ENCODE data around the gene COX6B2. TPM values are rescaled to one million over a fixed set of nuclear protein-coding genes. Genes with fewer than 3 reads are reported as not detected.

Gene COX6B2
- total RNA-seq, 3 donors from 2014 or later: 16.6 to 30.0 (median 17.2) TPM

DNA sequence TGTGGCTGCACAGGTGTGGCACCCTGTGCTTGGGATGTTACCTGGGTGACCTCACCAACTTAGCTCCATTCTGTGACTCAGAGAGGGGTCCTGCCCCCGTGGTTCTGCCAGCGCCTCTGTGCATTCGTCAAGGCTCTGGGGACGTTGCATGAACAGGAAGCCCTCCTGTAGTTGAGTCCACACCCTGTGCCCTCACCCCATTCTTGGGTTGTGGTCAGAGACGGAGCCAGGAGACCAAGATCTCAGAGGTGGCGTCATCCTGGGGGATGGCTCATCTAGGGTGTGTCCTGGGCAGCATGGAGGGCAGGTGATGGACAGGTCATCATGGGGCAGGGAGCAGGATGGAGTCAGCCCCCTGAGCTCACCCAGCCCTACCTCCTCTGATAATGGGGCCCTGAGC, 2.5 kb downstream of the COX6B2 start:
- TF ChIP-seq, protein P1, sequence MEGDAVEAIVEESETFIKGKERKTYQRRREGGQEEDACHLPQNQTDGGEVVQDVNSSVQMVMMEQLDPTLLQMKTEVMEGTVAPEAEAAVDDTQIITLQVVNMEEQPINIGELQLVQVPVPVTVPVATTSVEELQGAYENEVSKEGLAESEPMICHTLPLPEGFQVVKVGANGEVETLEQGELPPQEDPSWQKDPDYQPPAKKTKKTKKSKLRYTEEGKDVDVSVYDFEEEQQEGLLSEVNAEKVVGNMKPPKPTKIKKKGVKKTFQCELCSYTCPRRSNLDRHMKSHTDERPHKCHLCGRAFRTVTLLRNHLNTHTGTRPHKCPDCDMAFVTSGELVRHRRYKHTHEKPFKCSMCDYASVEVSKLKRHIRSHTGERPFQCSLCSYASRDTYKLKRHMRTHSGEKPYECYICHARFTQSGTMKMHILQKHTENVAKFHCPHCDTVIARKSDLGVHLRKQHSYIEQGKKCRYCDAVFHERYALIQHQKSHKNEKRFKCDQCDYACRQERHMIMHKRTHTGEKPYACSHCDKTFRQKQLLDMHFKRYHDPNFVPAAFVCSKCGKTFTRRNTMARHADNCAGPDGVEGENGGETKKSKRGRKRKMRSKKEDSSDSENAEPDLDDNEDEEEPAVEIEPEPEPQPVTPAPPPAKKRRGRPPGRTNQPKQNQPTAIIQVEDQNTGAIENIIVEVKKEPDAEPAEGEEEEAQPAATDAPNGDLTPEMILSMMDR (IDR thresholded peaks at IDR 0.05): no peak
- DNase-seq (no peak), ATAC-seq (no peak)
- H3K36me3 ChIP-seq (ENCODE audit: low read depth): no peaks in the 10 kb centered on the region
- H3K4me1 ChIP-seq (ENCODE audit: low read depth): peaks cover 17% of the 10 kb centered on the region
- no peak overlapping the region for H3K4me3 ChIP-seq
- no peaks in the 10 kb centered on the region for H3K9me3 ChIP-seq
- intact Hi-C loops (cut with DNase I, micrococcal nuclease): no loop called here

DNA sequence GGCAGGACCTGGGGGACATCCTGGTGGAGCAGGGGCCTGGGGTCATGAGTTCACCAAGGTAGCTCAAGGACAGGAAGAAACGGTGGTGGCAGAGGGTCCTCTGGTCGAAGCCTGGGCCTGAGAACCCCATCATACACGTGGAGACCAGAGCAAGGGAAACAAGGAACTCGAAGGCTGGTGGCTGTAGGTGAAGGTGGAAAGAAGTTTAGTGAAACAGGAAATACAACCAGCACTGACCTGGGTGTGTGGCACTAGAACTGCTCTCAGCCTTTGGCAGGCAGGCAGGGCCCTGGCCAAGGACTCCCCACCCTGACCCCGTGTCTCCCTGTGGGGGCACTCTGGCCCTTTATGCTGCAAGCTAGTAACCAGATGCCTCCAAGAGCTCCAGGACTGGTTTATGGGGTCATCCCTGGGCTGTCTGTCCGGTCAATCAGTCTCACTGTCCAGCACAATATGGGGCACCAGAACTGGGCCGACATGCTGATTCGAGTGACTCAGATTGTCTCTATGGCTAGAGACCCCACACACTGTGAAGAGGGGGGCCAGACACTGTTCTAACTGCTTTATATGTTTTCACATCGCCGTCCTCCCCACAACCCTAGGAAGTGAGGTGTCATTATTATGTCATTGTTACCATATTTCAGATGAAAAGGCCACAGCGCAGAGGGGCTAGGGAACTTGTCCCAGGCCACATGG, 3.8 kb downstream of the COX6B2 start:
- Histone ChIP-seq H3K36me3 (ENCODE audit: low read depth) (no peaks in the 10 kb centered on the region), H3K4me3 (no peak overlapping the region), H3K9me3 (no peaks in the 10 kb centered on the region), H3K4me1 (ENCODE audit: low read depth) (peaks cover 21% of the 10 kb centered on the region)
- DNase-seq: peak in 1 of 3 donors; percentile 55
- intact Hi-C loops (cut with DNase I, micrococcal nuclease): no loop called here
- ATAC-seq: peak; percentile 29
- TF ChIP-seq, protein P1 (IDR thresholded peaks at IDR 0.05): no peak

DNA sequence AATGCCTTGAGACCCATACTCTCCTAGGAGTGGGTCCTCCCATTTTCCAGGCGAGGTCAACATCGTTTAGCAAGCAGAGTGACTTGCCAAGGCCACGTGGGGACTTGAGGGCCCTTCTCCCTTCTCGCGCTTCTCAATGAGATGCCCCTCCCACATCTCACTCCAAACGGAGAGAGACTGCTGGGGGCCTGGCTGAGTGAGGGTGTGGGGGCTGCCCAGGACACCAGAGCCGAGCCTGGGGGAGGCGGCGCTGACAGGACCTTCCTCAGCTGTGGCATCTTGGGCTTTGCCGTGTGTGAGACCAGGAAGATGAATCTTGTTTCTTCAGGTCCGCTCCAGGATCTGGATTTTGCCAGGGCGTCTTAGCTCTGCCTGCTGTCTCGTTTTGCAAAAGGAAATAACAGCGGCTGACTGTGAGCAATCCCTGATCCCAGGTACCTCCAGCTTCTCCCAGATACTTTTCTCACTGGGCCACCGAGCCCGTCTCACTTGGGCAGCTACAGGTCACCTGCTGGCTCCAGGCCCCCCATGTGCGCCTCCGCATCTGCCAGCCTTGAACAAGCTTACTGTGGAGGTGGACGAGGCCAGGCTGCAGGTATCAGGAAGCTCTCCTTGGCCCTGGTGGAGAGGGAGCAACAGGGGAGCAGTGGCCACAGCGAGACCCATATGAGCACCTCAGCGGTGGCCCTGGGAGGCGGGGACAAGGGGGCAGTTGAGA, 6.0 kb downstream of the COX6B2 start:
- ATAC-seq (no peak), DNase-seq (no peak)

DNA sequence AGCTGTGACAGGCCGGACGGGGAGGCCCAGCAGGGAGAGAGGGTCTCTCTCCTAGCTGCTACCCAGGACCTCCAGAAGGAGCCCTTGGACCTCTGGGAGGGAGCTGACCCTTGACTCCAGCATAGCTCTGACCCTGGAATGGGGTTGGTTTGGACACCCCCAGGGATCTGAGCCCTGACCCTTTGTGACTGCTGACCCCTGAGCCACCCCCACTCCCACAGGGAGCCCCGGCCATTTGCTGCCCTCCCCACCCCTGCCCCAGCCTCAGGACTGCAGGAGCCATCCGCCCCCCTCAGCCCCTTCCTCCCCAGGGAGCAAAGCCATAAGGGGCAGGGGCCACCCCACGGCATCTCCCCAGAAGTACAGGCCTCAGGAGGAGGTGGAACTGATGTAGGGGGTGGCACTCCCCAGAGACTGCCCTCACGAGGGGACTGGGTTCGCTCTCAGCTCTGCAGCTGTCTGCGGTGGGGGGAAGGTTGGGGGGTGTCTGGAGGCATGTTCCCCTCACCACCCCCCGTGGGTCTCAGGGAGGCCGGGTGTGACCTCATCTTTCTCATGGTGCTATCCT, 7.0 kb downstream of the COX6B2 start:
- TF ChIP-seq, protein P1 (IDR thresholded peaks at IDR 0.05): no peak
- Histone ChIP-seq H3K4me3 (no peak overlapping the region), H3K36me3 (ENCODE audit: low read depth) (no peaks in the 10 kb centered on the region), H3K4me1 (ENCODE audit: low read depth) (peaks cover 8% of the 10 kb centered on the region), H3K9me3 (no peaks in the 10 kb centered on the region)
- ATAC-seq (no peak), DNase-seq (peak in 1 of 3 donors; percentile 42)
- intact Hi-C loops (cut with DNase I, micrococcal nuclease): no loop called here

More for the DNA sequence above, 6.0 kb downstream of the COX6B2 start:
- H3K9me3 ChIP-seq: no peaks in the 10 kb centered on the region
- H3K4me3 ChIP-seq: no peak overlapping the region
- intact Hi-C loops (cut with DNase I, micrococcal nuclease): no loop called here
- no peaks in the 10 kb centered on the region for H3K36me3 ChIP-seq (ENCODE audit: low read depth)
- peaks cover 13% of the 10 kb centered on the region for H3K4me1 ChIP-seq (ENCODE audit: low read depth)
- TF ChIP-seq, protein P1 (IDR thresholded peaks at IDR 0.05): no peak

DNA sequence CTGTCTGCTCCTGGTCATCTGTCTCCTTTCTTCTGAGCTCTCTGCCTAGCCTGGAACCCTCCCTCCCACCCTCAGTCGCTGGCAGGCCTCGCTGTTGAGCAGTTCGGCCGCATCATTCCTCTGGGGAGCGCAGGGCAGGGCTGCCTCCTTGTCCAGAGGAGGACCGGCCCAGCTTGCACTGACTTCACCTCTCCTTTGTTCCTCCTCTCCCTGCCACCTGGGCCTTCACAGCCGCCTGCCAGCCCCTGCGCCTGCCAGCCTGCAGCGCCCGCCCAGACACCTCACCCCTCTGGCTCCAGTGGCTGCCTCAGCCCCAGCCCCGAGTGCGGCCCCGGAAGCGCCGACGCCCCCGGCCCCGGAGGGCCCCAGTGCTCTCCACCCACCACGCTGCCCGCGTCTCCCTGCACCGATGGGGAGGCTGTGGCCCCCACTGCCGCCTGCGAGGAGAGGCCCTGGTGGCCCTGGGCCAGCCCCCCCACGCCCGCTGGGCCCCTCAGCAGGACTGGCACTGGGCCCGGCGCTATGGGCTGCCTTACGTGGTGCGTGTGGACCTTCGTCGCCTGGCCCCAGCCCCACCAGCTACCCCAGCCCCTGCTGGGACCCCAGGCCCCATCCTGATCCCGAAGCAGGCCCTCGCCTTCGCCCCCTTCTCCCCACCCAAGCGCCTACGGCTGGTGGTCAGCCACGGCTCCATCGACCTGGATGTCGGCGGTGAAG, 7.6 kb downstream of the COX6B2 start:
- H3K4me1 ChIP-seq (ENCODE audit: low read depth): peaks cover 8% of the 10 kb centered on the region
- DNase-seq: peak in 1 of 3 donors; percentile 52
- TF ChIP-seq, protein P1 (IDR thresholded peaks at IDR 0.05): no peak
- intact Hi-C loops (cut with DNase I, micrococcal nuclease): no loop called here
- ATAC-seq: no peak
- no peak overlapping the region for H3K4me3 ChIP-seq
- H3K9me3 ChIP-seq: no peaks in the 10 kb centered on the region
- no peaks in the 10 kb centered on the region for H3K36me3 ChIP-seq (ENCODE audit: low read depth)

Data from mucosa of descending colon (tissue), 3 donors.